Breast epithelium (tissue), 3 donors: ENCODE measurements around the gene GUCA2A.

Source experiments
- CTCF ChIP-seq, 3 donors: fragments of 450-650 bp; IDR thresholded peaks; one replicate each; pipeline ENCODE4 v1.5.1; 2016 to 2017; ENCODE audit warnings: antibody characterized with exemption in 3 of 3, mild to moderate bottlenecking in 3 of 3, moderate library complexity in 3 of 3
- POLR2AphosphoS5 ChIP-seq, 3 donors: sonication (generic); formaldehyde crosslinking; IDR thresholded peaks; one replicate each; pipeline ENCODE4 v1.6.1; 2017; ENCODE audit warnings: antibody characterized with exemption in 3 of 3

- TF ChIP-seq CTCF (IDR thresholded peaks at IDR 0.05) (no peak), POLR2AphosphoS5 (IDR thresholded peaks at IDR 0.05) (no peak)
These were observed 20.1 kb upstream of the GUCA2A start for GRCh38 chr1:42184616-42185015.
